SHP77 treated with DMSO at 0.1 percent for 48 hours (cell line): Measurements from ENCODE around the gene BUD31.

Source experiments
- DNase-seq: peaks from one replicate; lab custom pipeline; 2025; lab: John Stamatoyannopoulos, UW

Gene BUD31

GRCh38 chr7:99433158-99433557 lies 24.4 kb downstream of the BUD31 start:
- no peak for DNase-seq

- no peak for DNase-seq
Observed at GRCh38 chr7:99437946-99438572, 29.3 kb downstream of the BUD31 start.

- DNase-seq, result peak; percentile 77
Observed at GRCh38 chr7:99438573-99439480, 30.1 kb downstream of the BUD31 start, which contains the start of the genes CPSF4 and PTCD1. TSS of gene CPSF4 (plus strand) at chr7:99438943. CDS start at chr7:99439083, 140 bp downstream. TSS of gene PTCD1 (minus strand) at chr7:99438798. CDS start at chr7:99435242, 3,556 bp downstream.

GRCh38 chr7:99440195-99440594 lies 31.4 kb downstream of the BUD31 start:
- DNase-seq, result no peak

GRCh38 chr7:99446096-99446495 lies 37.3 kb downstream of the BUD31 start:
- no peak for DNase-seq

GRCh38 chr7:99447943-99448342 lies 39.2 kb downstream of the BUD31 start:
- DNase-seq, result no peak

- no peak for DNase-seq
Observed at GRCh38 chr7:99448855-99449254, 40.1 kb downstream of the BUD31 start.

GRCh38 chr7:99449326-99449725 lies 40.6 kb downstream of the BUD31 start:
- no peak for DNase-seq

- DNase-seq, result no peak
Observed at GRCh38 chr7:99451936-99452335, 43.2 kb downstream of the BUD31 start.

- DNase-seq, result no peak
Observed at GRCh38 chr7:99452541-99452940, 43.8 kb downstream of the BUD31 start.

- no peak for DNase-seq
Observed at GRCh38 chr7:99453105-99453504, 44.3 kb downstream of the BUD31 start.

- no peak for DNase-seq
Observed at GRCh38 chr7:99455874-99456273, 47.1 kb downstream of the BUD31 start.

- DNase-seq, result no peak
Observed at GRCh38 chr7:99456288-99456687, 47.5 kb downstream of the BUD31 start.

GRCh38 chr7:99457050-99457649 lies 48.4 kb downstream of the BUD31 start:
- DNase-seq, result no peak

- no peak for DNase-seq
Observed at GRCh38 chr7:99457650-99458493, 49.1 kb downstream of the BUD31 start.

GRCh38 chr7:99459087-99459486 lies 50.3 kb downstream of the BUD31 start:
- DNase-seq, result peak; percentile 4

- DNase-seq, result no peak
Observed at GRCh38 chr7:99460651-99461050, 51.9 kb downstream of the BUD31 start.

GRCh38 chr7:99461221-99461620 lies 52.5 kb downstream of the BUD31 start:
- DNase-seq, result no peak

- no peak for DNase-seq
Observed at GRCh38 chr7:99465421-99465768, 56.6 kb downstream of the BUD31 start.

GRCh38 chr7:99468336-99468918 lies 59.7 kb downstream of the BUD31 start:
- DNase-seq, result no peak
